Stimulated activated CD4-positive, alpha-beta T cell treated with anti-CD3 and anti-CD28 coated beads, Interleukin-1b, Interleukin-23, amount 100 ng/mL, for 24 hours (primary cell): ENCODE measurements around the gene AHSA1.
"Not testable (repeated sequence)": the region's sequence is repeated elsewhere in the genome, so short reads cannot be mapped to it uniquely, and the experiment has no call there.

ENCODE experiments used
- DNase-seq, 4 experiments: peaks; one replicate each; pipeline ENCODE4 v3.0.0-alpha.2; 2020; ENCODE audit warnings: low read depth in 4 of 4, low spot score in 1 of 4

AHSA1 gene

GRCh38 chr14:77457522-77458248 lies at the start of gene AHSA1, which contains the start of gene VIPAS39:
Gene AHSA1, plus strand, starts transcription at chr14:77458093. Its CDS starts 97 bp downstream, at chr14:77458190.
Gene VIPAS39, minus strand, starts transcription at chr14:77457601. Its CDS starts 3,499 bp downstream, at chr14:77454102.
- peak; percentile 63 to 90 (median 80) for DNase-seq

- no peak for DNase-seq
Measured at GRCh38 chr14:77409131-77409533, 48.8 kb upstream of the AHSA1 start.

GRCh38 chr14:77415403-77416030 lies 42.4 kb upstream of the AHSA1 start:
- DNase-seq, result not testable (repeated sequence)

GRCh38 chr14:77416098-77416497 lies 41.8 kb upstream of the AHSA1 start:
- DNase-seq, result not testable (repeated sequence)

GRCh38 chr14:77416836-77417235 lies 41.1 kb upstream of the AHSA1 start:
- no peak for DNase-seq

GRCh38 chr14:77421201-77421600 lies 36.7 kb upstream of the AHSA1 start:
- no peak for DNase-seq

- no peak for DNase-seq
Measured at GRCh38 chr14:77423423-77423822, 34.5 kb upstream of the AHSA1 start, which contains the start of gene NOXRED1. Gene NOXRED1, minus strand, starts transcription at chr14:77423523. Its CDS starts 634 bp downstream, at chr14:77422889.

- DNase-seq, result no peak
Measured at GRCh38 chr14:77424862-77425261, 33.0 kb upstream of the AHSA1 start.

GRCh38 chr14:77426396-77426795 lies 31.5 kb upstream of the AHSA1 start:
- no peak for DNase-seq

GRCh38 chr14:77436042-77436441 lies 21.9 kb upstream of the AHSA1 start:
- no peak for DNase-seq

GRCh38 chr14:77438596-77438995 lies 19.3 kb upstream of the AHSA1 start:
- DNase-seq, result no peak

- DNase-seq, result no peak
Measured at GRCh38 chr14:77439861-77440260, 18.0 kb upstream of the AHSA1 start.

GRCh38 chr14:77442196-77442595 lies 15.7 kb upstream of the AHSA1 start:
- DNase-seq, result no peak

- no peak for DNase-seq
Measured at GRCh38 chr14:77455966-77456640, 1.8 kb upstream of the AHSA1 start.

- no peak for DNase-seq
Measured at GRCh38 chr14:77457115-77457521, 775 bp upstream of the AHSA1 start.

- DNase-seq, result peak in 2 of 4 experiments; percentile 13 to 14
Measured at GRCh38 chr14:77458249-77458950, 507 bp downstream of the AHSA1 start.

GRCh38 chr14:77459072-77459723 lies 1.3 kb downstream of the AHSA1 start:
- DNase-seq, result peak; percentile 38 to 53 (median 42)

- no peak for DNase-seq
Measured at GRCh38 chr14:77467801-77468200, 9.9 kb downstream of the AHSA1 start.

- no peak for DNase-seq
Measured at GRCh38 chr14:77469067-77469505, 11.2 kb downstream of the AHSA1 start.

- no peak for DNase-seq
Measured at GRCh38 chr14:77469539-77469938, 11.6 kb downstream of the AHSA1 start.
